Liver (tissue), 10 donors: ENCODE measurements around the gene COL5A1. TPM values are rescaled to one million over a fixed set of nuclear protein-coding genes. Genes with fewer than 3 reads are reported as not detected.

ENCODE experiments used
- DNase-seq: peaks from one replicate; pipeline ENCODE4 v3.0.0-alpha.2; 2017; ENCODE audit warnings: low spot score
- H3K27ac ChIP-seq, 2 donors: one replicate each; pipeline ENCODE4 v1.7.0; 2013; ENCODE audit warnings: inconsistent platforms in 2 of 2, low read length in 2 of 2, control low read depth in 1 of 2, low read depth in 1 of 2, mild to moderate bottlenecking in 1 of 2
- H3K27me3 ChIP-seq, 4 donors: one replicate each; pipeline versions ENCODE4 v1.6.1 to v1.7.0; 2013; ENCODE audit warnings: low read length in 3 of 4, inconsistent platforms in 1 of 4, mild to moderate bottlenecking in 1 of 4, moderate library complexity in 1 of 4; ENCODE audit not compliant: control insufficient read depth in 4 of 4, insufficient read depth in 4 of 4
- H3K36me3 ChIP-seq, 4 donors: one replicate each; pipeline versions ENCODE4 v1.6.1 to v1.7.0; 2013; ENCODE audit warnings: low read length in 3 of 4, mild to moderate bottlenecking in 3 of 4, low read depth in 1 of 4, moderate library complexity in 1 of 4; ENCODE audit not compliant: control insufficient read depth in 4 of 4, insufficient read depth in 3 of 4
- H3K4me1 ChIP-seq, 4 donors: one replicate each; pipeline versions ENCODE4 v1.6.1 to v1.7.0; 2013; ENCODE audit warnings: low read length in 3 of 4, mild to moderate bottlenecking in 3 of 4, moderate library complexity in 1 of 4; ENCODE audit not compliant: control insufficient read depth in 4 of 4, insufficient read depth in 4 of 4
- H3K4me3 ChIP-seq, 3 donors: one replicate each; pipeline versions ENCODE4 v1.6.1 to v1.7.0; 2013; ENCODE audit warnings: low read length in 3 of 3, control low read depth in 1 of 3, low read depth in 1 of 3, mild to moderate bottlenecking in 1 of 3
- H3K9ac ChIP-seq, 2 donors: one replicate each; pipeline ENCODE4 v1.7.0; 2013; ENCODE audit warnings: low read length in 2 of 2, mild to moderate bottlenecking in 2 of 2, moderate library complexity in 2 of 2, control low read depth in 1 of 2, low read depth in 1 of 2
- H3K9me3 ChIP-seq, 4 donors: one replicate each; pipeline versions ENCODE4 v1.6.1 to v1.7.0; 2013; ENCODE audit warnings: low read length in 3 of 4; ENCODE audit not compliant: control insufficient read depth in 4 of 4
- ATF3 ChIP-seq: IDR thresholded peaks from 2 replicates; pipeline ENCODE4 v1.6.1; 2016; ENCODE audit warnings: antibody characterized with exemption
- CTCF ChIP-seq: fragments of 150-350 bp; IDR thresholded peaks from 2 replicates; pipeline ENCODE4 v1.5.1; 2017; ENCODE audit warnings: improper control_type of control experiment, low read depth, low read length; ENCODE audit not compliant: missing input control
- FOXA1 ChIP-seq: IDR thresholded peaks from 2 replicates; pipeline ENCODE4 v1.6.1; 2016; ENCODE audit warnings: antibody characterized with exemption
- GABPA ChIP-seq, 2 donors: IDR thresholded peaks in 1 of 2; conservative IDR thresholded peaks in 1 of 2; 2 replicates each; pipeline ENCODE4 v1.6.1; 2016; ENCODE audit warnings: antibody characterized with exemption in 2 of 2, mild to moderate bottlenecking in 1 of 2, moderate library complexity in 1 of 2
- HNF4A ChIP-seq, 2 donors: conservative IDR thresholded peaks; 2 replicates each; pipeline ENCODE4 v1.6.1; 2016; ENCODE audit warnings: antibody characterized with exemption in 2 of 2, mild to moderate bottlenecking in 2 of 2
- NR2F2 ChIP-seq: IDR thresholded peaks from 2 replicates; pipeline ENCODE4 v1.6.1; 2016; ENCODE audit warnings: antibody characterized with exemption
- RAD21 ChIP-seq, 2 donors: IDR thresholded peaks; 2 replicates each; pipeline ENCODE4 v1.6.1; 2016; ENCODE audit warnings: antibody characterized with exemption in 2 of 2, mild to moderate bottlenecking in 2 of 2
- REST ChIP-seq: IDR thresholded peaks from 2 replicates; pipeline ENCODE4 v1.6.1; 2016; ENCODE audit warnings: antibody characterized with exemption, mild to moderate bottlenecking
- RXRA ChIP-seq, 2 donors: IDR thresholded peaks; 2 replicates each; pipeline ENCODE4 v1.6.1; 2017 to 2018; ENCODE audit warnings: antibody characterized with exemption in 2 of 2, mild to moderate bottlenecking in 1 of 2
- WGBS: extraction: QIAGEN DNeasy Blood & Tissue Kit; methylation state at CpG from one replicate; pipeline ENCODE4 v1.1.7; 2013; 5-methylcytosine and 5-hydroxymethylcytosine counted together
- polyA plus RNA-seq, 2 donors: library from polyadenylated mRNA; stranded (reverse) in 1 of 2; unstranded in 1 of 2; fragments of 200-250 nt in 1 of 2; fragments of >200 nt in 1 of 2; fragmentation: Nextera tagmentation in 1 of 2; extraction: Ambion mirVana in 1 of 2; gene quantifications; one replicate each; pipeline versions ENCODE4 v1.2.1 to v1.2.3, GENCODE V29; 2013 to 2015
- small RNA-seq: library from RNA; depleted of rRNA; stranded (forward); fragments of <200 nt; gene quantifications from one replicate; pipeline ENCODE3, GENCODE V24; 2014
- total RNA-seq, 2 donors: library from RNA; depleted of rRNA; stranded (reverse); fragments of >200 nt; gene quantifications; one replicate each; pipeline ENCODE4 v1.2.3, GENCODE V29; 2014
- donor health status: healthy.
- donor health status: healthy.
- donor health status: healthy.
- donor health status: healthy.
- donor health status: healthy.

Gene COL5A1
- total and polyA plus RNA-seq, 4 donors: 0.67 to 15.6 (median 11.2) TPM

- H3K36me3 ChIP-seq: no peaks in the 10 kb centered on the region
- no peak for DNase-seq
- H3K27ac ChIP-seq: no peak overlapping the region
- no peak for TF ChIP-seq FOXA1
- no peak for TF ChIP-seq CTCF
- no peak for TF ChIP-seq GABPA (IDR thresholded peaks at IDR 0.05 in 1 of 2, conservative IDR thresholded peaks at IDR 0.05 in 1 of 2)
- no peak for TF ChIP-seq ATF3
- no peak for TF ChIP-seq RAD21 (IDR thresholded peaks at IDR 0.05)
- TF ChIP-seq REST: no peak
- TF ChIP-seq RXRA (IDR thresholded peaks at IDR 0.05): no peak
- TF ChIP-seq NR2F2: no peak
- TF ChIP-seq HNF4A (conservative IDR thresholded peaks at IDR 0.05): no peak
- H3K4me3 ChIP-seq: no peak overlapping the region
- H3K9me3 ChIP-seq: peaks cover 0 to 4% (median 0%) of the 10 kb centered on the region in 4 donors
- H3K9ac ChIP-seq: no peak overlapping the region
- no peaks in the 10 kb centered on the region for H3K27me3 ChIP-seq
- WGBS: 84% methylated on average over 7 of the region's 7 CpGs
- no peaks in the 10 kb centered on the region for H3K4me1 ChIP-seq
Measured at GRCh38 chr9:134892820-134893420, 251.3 kb downstream of the COL5A1 start.

Small RNAs within 50 kb of the gene (small RNA-seq; reads per million reads assigned to genes)
- gene AL603650.1 (not detected), gene MIR3689A (not detected), gene MIR3689B (not detected), gene MIR3689C (not detected), gene MIR3689D1 (not detected), gene MIR3689D2 (not detected), gene MIR3689E (not detected), gene MIR3689F (not detected)

Other genes with a start within 250 kb of the COL5A1 start
- 100 to 1,000 TPM in 1 of 2 donors, 10 to 100 TPM in 1; 23.6 to 124 TPM for gene FCN2, start 239.0 kb downstream of the COL5A1 start, total RNA-seq
- 100 to 1,000 TPM; 118 to 186 TPM for gene FCN2, start 239.0 kb downstream of the COL5A1 start, polyA plus RNA-seq